HG03280 (cell line): ENCODE data around the gene ALKBH8.

Experiments
- ATAC-seq: cut with Tn5 transposase; IDR thresholded peaks from one replicate; pipeline ENCODE4 v1.9.1; 2021; ENCODE audit warnings: mild to moderate bottlenecking, moderate library complexity; ENCODE audit not compliant: unreplicated experiment

ALKBH8 gene, protein sequence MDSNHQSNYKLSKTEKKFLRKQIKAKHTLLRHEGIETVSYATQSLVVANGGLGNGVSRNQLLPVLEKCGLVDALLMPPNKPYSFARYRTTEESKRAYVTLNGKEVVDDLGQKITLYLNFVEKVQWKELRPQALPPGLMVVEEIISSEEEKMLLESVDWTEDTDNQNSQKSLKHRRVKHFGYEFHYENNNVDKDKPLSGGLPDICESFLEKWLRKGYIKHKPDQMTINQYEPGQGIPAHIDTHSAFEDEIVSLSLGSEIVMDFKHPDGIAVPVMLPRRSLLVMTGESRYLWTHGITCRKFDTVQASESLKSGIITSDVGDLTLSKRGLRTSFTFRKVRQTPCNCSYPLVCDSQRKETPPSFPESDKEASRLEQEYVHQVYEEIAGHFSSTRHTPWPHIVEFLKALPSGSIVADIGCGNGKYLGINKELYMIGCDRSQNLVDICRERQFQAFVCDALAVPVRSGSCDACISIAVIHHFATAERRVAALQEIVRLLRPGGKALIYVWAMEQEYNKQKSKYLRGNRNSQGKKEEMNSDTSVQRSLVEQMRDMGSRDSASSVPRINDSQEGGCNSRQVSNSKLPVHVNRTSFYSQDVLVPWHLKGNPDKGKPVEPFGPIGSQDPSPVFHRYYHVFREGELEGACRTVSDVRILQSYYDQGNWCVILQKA

DNA sequence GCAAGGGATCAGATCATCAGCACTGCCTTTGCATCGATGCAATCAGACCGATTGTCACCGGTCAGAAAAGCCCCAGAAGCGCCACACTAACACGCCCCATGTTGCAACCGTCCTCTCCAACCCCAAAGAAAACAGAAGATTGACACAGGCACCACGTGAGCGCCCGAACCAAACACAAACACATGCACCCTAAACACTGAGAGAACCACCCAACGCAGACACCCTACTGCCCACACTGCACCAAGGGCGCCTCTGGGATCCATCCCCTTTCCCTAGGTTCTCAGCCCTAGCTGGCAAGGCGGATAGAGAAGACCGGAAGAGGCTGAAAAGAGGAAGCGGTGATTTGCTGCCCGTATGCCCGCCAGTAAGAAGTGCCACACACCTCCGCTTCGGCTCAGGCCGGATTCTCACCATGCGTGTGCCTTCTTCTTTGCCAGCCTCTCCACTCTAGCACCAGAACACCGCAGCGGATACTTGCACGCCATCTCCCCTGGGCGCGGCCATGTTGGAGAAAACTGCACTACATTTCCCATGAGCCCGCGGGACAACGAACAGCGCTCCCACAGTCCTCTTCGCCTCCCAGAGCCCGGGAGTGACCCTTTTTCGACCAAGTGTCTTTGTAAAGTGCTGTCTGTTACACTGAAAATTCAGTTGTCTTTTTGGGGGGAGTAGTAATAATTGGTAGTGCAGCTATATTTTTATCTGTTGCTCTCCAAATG is at the start of gene ALKBH8:
TSS of gene ALKBH8 (minus strand) at position 517 of the 719 bp plus-strand sequence. CDS start 4,842 bp downstream, outside the sequence.
- peak; percentile 81 for ATAC-seq

DNA sequence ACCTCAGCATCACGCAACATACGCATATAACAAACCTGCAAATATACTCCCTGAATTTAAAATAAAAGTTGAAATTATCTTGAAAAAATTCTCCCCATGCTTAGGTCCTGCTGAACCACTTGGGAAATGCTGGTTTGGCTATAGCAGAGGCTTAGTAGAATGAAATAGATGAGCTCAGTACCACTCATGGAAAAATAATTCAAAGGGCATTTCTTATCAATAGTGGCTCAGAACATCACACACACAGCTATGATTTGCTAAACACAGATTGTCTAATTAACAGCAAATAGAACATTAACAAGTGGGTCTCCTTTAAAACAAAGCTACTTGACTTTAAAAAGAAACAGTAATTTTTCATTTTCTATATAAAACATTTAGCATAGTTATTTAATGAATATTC is 46.9 kb upstream of the ALKBH8 start:
- no peak for ATAC-seq

DNA sequence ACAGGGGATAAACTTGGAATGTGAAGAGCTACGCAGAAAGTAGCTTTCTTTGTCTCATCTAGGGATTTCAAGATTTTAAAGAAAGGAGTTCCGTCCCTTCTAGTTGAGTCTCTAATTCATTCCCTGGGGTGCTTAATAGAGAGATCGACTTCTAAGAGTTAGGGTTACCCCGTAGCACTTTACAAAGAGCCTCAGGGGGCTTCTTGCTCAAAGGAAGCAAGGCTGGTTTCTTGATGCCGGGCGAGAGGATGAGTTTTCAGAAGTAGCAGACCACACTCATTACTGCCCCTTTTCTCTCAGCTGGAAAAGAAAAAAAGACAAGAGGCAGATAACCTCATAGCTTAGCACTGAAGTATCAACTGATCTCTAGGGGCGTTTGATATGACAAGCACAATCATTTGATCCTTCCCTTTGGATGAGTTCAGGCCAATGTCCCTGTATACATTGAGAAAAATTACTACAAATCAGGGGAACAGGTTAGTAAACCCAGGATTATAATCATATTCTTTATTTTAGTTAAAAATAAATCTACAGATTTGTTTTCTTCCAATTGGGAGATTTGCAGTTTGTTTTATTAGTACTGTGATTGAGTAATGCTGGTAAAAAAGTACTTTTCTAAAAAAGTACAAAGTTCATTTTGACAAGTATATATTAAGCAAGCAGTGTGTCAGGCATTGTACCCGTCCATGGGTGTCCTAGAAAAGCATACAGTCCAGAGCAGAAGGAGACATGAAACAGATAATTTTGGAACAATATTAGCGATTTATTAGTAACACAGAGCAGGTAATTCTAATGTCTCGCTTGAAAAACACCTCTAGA is 44.1 kb upstream of the ALKBH8 start:
- no peak for ATAC-seq

DNA sequence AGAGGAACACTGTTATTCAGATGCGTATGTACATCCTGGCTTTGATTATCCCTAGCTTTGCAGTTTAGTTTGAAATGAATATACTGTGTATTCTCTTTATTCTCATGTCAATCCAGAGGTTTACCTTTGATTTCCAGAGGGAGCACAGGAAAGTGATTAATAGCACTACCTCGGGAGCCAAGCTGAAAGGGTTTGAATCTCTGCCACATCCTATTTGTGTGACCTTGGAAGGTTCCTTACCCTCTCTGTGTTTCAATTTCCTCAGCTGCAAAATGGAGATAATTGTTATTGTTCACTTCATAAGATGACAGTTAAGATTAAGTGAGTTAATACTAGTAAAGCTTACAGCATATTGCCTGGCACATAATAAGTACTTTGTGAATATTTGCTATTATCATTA is 43.3 kb upstream of the ALKBH8 start:
- ATAC-seq: no peak

DNA sequence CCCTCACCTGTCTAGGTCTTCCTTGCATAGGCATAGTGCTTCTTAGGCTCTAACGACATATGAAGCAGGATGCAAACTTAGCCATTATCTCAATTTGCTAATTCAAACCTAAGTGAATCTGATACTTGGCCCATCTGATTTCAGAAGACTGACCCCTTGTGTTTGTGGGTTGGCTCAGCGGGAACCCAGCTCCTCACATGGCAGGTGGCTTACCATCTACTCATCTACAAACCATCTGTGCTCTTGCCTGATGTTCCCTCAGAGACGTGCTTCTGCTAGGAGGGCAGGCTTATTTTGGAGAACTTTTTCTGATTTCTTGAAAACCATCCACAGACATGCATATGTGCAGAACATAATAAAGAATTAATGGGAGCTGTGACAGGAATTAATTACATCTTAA is 40.6 kb upstream of the ALKBH8 start:
- no peak for ATAC-seq

DNA sequence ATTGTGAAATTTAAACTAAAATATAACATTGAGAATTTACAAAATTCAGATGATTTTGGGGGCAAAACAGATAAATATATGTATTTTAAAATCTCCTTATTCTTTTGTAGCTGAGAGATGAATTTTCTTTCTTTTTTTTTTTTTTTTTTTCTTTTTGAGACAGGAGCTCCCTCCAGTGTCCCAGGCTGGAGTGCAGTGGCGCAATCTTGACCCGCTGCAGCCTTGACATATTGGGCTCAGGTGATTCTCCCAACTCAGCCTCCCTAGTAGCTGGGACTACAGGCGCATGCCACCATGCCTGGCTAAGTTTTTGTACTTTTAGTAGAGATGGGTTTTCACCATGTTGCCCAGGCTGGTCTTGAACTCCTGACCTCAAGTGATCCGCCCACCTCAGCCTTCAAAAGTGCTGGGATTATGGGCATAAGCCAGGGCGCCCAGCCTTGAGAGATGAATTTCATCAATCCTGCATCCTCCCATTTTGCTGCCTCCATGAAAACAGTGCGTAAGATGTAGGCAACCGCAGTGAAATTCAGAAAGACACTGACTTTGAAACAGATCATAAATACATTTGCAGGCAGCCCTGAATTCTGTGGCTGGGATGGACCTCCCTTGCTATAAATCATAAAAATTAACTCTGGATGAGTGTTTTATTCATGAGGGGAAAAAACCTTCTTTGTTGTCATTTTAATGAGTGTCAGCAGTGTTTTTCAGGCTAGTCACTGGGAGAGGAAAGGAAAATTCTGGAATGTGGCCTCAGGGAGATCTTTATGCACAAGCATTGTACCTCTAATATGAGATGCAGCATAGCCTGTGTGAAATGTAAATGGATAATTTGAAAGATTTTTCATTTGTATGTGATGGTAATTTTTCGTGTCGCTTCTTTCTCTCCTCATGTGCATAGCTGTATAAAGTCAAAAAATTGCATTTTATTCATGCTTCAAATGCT is 39.8 kb upstream of the ALKBH8 start:
- no peak for ATAC-seq

DNA sequence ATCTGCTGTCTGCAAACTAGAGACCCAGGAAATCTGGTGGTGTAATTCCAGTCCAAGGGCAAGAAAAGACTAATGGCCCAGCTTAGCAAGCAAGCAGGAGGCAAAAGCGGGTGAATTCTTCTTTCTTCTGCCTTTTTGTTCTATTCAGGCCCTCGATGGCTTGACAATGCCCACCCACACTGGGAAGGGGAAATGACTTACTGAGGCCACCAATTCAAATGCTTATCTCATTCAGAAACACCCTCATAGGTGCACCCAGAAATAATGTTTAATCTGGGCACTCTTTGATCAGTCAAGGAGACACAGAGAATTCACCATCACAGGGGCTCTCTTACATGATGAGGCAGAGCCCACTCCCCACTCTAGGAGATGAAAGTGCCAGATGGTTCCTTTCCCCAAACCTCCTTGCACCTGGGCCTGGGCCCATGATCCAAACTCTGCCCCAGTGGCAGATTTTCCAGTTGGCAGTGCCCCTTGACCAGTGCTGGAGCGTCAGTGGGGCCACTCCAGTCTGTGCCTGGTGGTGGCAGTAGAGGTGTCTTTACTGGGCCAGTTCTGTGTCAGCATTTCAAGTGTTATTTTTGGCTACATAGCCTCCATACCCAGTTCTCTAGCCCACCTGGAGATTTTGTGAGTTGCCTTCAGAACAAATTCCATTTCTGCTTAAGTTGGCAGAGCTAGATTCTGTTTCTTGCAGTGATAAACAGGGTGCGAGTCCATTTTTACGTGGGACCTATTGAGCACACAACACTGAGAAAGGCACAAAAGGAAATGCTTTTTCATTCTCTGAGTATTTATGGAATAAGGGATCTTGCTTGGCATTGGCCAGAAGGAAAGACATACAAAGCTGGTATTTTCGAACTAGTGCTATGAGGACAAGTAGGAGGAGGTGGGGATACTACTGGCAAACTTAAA is 32.9 kb upstream of the ALKBH8 start:
- ATAC-seq: peak; percentile 80

DNA sequence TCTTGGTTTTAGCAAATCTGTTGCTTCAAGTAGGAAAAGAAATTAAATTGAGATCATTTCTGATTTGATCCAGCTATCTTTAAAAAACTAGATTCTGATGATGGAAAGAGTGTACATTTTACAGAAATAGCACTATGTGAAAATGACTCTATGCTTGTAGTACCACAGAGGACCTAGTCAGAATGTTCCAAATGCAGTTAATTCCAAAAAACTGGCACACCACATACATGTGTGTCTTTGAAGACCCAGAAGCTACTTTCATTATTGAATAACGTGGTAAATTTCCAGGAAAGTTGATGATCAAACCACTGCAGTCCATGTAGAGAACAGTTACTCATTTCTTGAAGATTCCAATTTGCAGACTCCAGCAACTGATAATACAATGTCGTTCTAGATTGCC is 29.2 kb upstream of the ALKBH8 start:
- ATAC-seq: no peak

DNA sequence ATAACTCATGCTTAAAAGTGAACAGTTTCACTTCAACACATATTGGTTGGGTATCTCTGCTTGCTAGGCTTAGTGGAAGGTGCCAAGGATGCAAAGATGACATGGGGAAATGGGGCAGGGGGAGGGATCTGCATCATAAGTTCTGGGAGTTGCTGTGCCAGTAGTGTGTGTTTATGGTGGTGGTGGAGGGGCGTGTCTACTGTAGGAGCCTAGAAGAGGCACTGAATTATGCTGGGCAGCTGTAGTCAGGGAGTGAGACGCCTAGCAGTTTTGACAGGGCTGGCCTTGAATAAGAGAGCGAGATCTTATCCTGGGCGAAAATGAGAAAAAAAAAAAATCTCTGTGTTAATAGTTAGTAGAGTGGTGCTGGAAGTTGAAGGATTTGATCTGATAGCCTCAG is 28.4 kb upstream of the ALKBH8 start:
- no peak for ATAC-seq

DNA sequence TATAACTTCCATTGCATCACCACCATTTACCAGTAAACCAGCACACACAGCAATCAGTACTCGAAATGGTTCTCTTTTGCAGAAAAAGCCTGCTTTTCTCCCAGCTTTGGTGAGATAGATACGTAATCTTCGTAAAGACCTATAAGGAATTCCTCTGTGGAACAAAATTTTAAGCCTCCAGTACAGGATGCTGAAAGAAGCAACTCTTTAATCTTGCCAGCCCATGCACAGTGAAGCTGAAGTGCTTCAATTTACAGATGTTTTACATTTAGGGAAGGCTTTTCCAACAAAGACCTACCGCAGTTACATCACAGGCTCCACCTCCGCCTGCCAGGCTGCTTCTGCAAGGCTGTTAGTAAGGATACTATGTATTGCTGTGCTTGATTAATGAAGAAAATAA is 27.3 kb upstream of the ALKBH8 start:
- no peak for ATAC-seq

DNA sequence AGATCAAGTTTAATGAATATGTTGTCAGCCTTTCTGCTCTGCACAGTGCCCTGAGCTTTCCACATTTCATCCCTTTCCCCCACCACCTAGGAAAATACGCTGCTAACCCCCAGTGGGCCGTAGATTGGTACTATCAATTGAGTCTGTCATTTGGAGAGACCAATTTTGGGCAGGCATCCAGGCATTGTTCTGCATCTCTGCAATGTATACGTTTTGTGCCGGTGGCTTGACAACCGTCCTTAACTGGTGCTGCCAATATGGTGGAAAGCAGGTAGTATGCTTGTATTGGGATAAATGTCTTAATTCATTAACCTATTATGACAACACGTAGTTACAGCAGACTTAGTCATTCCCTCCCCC is 26.7 kb upstream of the ALKBH8 start:
- ATAC-seq: no peak

DNA sequence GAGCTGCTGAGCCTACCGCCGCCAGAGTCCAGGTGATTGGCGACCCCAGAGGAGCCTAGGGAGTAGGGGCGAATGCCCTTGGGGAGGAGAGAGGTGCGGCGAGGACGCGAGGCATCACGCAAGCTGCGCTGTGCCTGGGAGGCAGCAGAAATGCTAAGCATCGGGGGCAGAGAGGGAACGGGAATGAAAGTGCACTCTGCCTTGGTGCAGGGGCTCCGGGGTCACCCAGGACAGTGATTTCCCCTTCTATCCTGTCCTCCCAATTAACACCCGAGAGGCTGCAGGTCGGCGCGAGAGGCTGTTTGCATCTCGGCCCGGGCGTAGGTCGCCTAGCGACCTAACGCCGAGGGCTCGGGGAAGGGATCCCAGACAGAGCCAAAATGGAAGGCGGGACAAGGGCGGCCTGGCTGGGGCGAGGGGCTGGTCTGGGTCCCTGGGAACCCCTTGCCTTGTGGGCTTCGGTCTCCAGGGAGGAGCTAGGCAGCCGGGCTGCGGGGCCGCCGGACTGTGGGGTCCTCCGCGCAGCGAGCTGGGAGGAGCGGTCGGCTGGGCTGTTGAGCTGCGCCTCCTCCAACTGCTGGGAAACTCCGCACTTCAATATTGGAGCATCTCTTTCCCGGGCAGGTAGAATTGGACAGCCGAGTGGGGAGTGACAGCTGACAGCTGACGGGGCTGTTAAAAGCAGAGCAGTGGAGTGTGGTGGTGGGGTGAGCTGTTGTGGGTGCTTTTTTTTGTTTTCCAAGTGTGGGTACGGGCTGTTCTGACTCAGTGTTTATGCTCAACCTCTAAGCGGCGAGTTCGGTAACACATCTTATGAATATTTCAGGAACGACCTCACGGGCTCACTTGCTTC is 26.1 kb upstream of the ALKBH8 start:
- peak; percentile 31 for ATAC-seq

DNA sequence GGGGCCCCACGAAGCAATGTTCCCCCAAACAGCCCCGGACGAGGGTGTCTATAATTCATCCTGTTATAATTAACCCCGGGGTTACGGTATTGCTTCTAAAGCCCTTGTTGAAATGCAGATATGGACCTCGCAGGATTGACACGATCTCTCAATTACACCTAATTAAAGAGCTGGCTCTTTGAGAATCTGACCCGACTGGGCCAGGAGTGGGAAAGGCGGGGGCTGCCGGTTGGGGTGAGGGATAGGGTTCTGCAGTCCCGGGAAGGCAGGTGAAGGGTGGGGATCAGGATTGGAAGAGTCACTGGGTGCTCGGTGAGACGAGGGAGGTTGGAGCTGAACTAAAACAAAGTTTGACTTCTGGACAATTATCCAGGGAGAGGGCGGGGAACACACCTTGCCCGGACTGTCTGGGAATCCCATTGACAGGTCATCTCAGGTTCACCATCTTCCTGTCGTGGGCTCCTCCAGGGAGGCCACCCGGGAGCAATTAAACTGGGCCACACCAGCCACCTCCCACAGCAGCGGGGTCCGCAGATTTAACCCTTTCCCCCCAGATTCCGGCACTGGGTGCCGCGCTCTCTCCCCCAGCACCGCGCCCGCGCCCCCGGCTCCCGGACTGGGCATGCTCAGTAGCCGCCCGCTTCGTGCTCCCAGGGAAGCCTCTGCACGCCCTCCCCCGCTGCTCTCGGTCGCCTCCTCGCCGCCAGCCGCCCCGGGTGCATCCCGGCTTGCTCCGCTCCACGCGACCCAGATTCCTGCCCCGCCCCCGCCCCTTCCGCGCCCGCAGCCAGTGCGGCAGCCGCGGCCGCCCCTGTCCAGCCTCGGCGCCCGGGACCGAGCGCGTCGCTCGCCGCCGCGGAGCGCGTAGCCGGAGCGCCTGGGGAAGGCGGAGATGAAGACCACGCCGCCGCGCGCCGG is 25.2 kb upstream of the ALKBH8 start, which contains the start of gene ELMOD1:
TSS of gene ELMOD1 (plus strand) at position 688 of the 918 bp plus-strand sequence. CDS start 27,043 bp downstream, outside the sequence.
- peak; percentile 45 for ATAC-seq

DNA sequence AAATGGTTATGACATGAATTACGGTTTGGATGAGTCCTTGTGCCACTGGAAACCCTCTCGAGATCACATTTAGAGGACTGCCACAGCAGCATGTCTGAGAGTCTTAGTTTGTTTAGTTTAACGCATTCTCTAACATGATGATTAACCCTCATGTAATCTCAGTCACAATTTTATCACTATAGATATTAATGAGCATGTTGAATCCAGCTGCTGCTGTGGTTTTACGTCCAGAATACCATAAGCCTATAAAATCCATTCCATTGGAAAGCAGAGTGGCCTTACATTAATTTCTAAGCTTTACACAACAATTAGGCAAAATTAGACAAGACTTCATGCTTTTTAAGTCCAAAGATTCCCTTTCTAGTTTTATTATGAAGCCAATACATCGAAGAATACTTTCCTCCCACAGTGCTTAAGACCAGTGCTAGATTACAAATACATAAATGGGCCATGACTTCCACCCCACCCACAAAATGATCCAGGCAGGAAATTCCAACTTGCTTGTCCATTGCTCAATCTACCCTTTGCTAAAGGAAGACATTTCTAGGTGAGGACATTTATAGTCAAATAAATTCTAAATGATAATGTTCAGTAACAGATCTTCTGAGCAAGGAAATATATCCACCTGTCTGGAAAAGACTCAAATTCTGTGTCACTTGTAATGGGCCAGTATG is 21.9 kb upstream of the ALKBH8 start:
- no peak for ATAC-seq

DNA sequence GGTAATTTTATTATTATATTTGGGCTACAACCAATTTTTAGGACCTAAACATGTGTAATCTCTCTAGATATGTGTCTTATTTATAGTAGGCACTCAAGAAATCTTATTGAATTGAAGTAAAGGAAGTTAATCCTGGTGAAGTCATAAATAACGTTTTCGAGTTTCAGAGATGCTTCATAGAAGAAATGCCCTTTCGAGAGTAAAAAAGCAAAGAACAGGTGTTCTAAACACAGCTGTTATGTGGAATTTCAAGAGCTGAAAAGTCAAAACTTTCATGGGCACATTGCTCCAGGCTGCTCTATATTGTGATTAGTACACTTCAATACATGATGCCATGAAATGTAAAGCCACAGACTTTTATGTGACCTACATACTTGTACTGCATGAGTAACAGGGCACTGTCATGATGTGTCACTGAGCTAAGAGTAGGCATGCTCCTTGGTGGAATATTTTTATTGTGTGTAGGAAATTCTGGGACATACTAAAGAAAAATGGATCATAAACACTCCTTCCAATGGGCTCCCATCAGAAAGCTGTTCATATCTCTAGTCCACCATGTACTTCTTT is 18.2 kb upstream of the ALKBH8 start:
- no peak for ATAC-seq

DNA sequence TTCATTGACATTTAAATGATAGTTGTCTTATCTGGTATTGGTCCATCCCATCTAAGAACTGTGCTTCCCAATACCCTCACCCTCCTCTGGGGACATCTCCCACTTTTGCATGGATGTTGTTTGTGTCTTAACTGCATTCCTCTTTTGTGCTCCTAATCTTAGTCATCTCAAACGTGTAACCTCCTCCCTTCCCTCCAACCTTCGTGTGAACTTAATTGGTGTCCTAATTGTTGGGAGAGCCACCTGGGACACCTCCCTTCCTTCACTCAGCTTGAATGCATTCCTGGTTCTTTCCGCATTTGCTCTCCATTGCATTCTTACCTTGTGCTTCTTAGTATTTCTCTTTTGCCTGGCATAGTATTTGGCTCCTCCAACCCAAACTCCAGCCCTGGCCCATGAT is 15.6 kb upstream of the ALKBH8 start:
- ATAC-seq: no peak
